Calu3 (cell line): ENCODE results near the gene DIS3. TPM values are rescaled to one million over a fixed set of nuclear protein-coding genes. Genes with fewer than 3 reads are reported as not detected.
"Not testable (repeated sequence)": the region's sequence is repeated elsewhere in the genome, so short reads cannot be mapped to it uniquely, and the experiment has no call there.

Experiments used
- BruUV-seq: library from RNA; stranded (reverse); fragments of 400-500 nt; replicated peaks from 2 replicates; lab custom pipeline; 2021; lab: Mats Ljungman, UMichigan
- CTCF ChIA-PET: fragments of 300-600 bp; sonication (Branson Sonifier 250); formaldehyde crosslinking; loops from one replicate; lab custom pipeline; 2022; ENCODE audit warnings: antibody characterized with exemption; lab: Charles Lee
- DNase-seq: peaks from one replicate; pipeline ENCODE4 v3.0.0; 2022
- H3K27ac Mint-ChIP-seq: one replicate; pipeline ENCODE4 v1.8.0; 2022; ENCODE audit warnings: mixed read lengths; ENCODE audit not compliant: unreplicated experiment
- H3K27me3 Mint-ChIP-seq: one replicate; pipeline ENCODE4 v1.8.0; 2022; ENCODE audit warnings: mixed read lengths; ENCODE audit not compliant: unreplicated experiment
- H3K36me3 Mint-ChIP-seq: one replicate; pipeline ENCODE4 v1.8.0; 2022; ENCODE audit warnings: mild to moderate bottlenecking, moderate library complexity, mixed read lengths; ENCODE audit not compliant: insufficient read depth, unreplicated experiment
- H3K4me1 Mint-ChIP-seq: one replicate; pipeline ENCODE4 v1.8.0; 2022; ENCODE audit warnings: mild to moderate bottlenecking, low read depth, mixed read lengths; ENCODE audit not compliant: unreplicated experiment
- H3K4me3 Mint-ChIP-seq: one replicate; pipeline ENCODE4 v1.8.0; 2022; ENCODE audit warnings: mild to moderate bottlenecking, low read depth, moderate library complexity, mixed read lengths; ENCODE audit not compliant: unreplicated experiment
- H3K9me3 Mint-ChIP-seq: one replicate; pipeline ENCODE4 v1.8.0; 2022; ENCODE audit warnings: low read depth, mixed read lengths; ENCODE audit not compliant: unreplicated experiment
- CTCF ChIP-seq: fragments of 200-600 bp; IDR thresholded peaks from one replicate; pipeline ENCODE4 v1.8.0; 2022; ENCODE audit warnings: antibody characterized with exemption; ENCODE audit not compliant: unreplicated experiment
- intact Hi-C: fragments of 100-400 bp; cut with micrococcal nuclease; formaldehyde crosslinking; loops from one replicate; pipeline ENCODE4 v1.10.0; 2022; ENCODE audit not compliant: unreplicated experiment
- total RNA-seq: library from RNA; stranded (reverse); gene quantifications from 2 replicates; pipeline ENCODE4 v1.2.3, GENCODE V29; 2022

Gene DIS3
- total RNA-seq, 1 experiment from 2014 or later = 16.5 TPM

GRCh38 chr13:72820156-72820897 is 38.6 kb upstream of the DIS3 start:
- H3K27me3 Mint-ChIP-seq = no peaks in the 10 kb centered on the region
- TF ChIP-seq CTCF = no peak
- DNase-seq = no peak
- no peak overlapping the region for H3K4me3 Mint-ChIP-seq
- no TSS peak for BruUV-seq
- H3K9me3 Mint-ChIP-seq = no peaks in the 10 kb centered on the region
- CTCF ChIA-PET = no interaction called here
- H3K4me1 Mint-ChIP-seq = no peaks in the 10 kb centered on the region
- H3K36me3 Mint-ChIP-seq = no peaks in the 10 kb centered on the region
- no peak overlapping the region for H3K27ac Mint-ChIP-seq
- intact Hi-C loops = no loop called here

GRCh38 chr13:72808917-72809500 is 27.3 kb upstream of the DIS3 start:
- no peak for DNase-seq
- Mint-ChIP-seq H3K36me3 (no peaks in the 10 kb centered on the region), H3K4me3 (no peak overlapping the region), H3K27ac (no peak overlapping the region), H3K27me3 (no peaks in the 10 kb centered on the region), H3K9me3 (no peaks in the 10 kb centered on the region), H3K4me1 (no peaks in the 10 kb centered on the region)
- BruUV-seq = no TSS peak
- CTCF ChIA-PET = interaction anchor here (0.6 kb wide), 2 partner anchors 31 to 490 kb away, joined by 4 to 8 read pairs; no protein-coding TSS in a partner anchor
- intact Hi-C loops = no loop called here
- TF ChIP-seq CTCF = no peak

GRCh38 chr13:72806514-72806913 is 24.8 kb upstream of the DIS3 start:
- H3K9me3 Mint-ChIP-seq, CTCF ChIA-PET: not testable (repeated sequence)

GRCh38 chr13:72805676-72806346 is 24.1 kb upstream of the DIS3 start:
- CTCF ChIA-PET = no interaction called here
- Mint-ChIP-seq H3K27me3 (no peaks in the 10 kb centered on the region), H3K9me3 (no peaks in the 10 kb centered on the region), H3K4me1 (peaks cover 10% of the 10 kb centered on the region), H3K36me3 (peaks cover 2% of the 10 kb centered on the region), H3K27ac (no peak overlapping the region), H3K4me3 (no peak overlapping the region)
- no peak for TF ChIP-seq CTCF
- DNase-seq = no peak
- intact Hi-C loops = no loop called here
- no TSS peak for BruUV-seq

More at GRCh38 chr13:72806514-72806913, 24.8 kb upstream of the DIS3 start:
- BruUV-seq, H3K27me3 Mint-ChIP-seq, DNase-seq, H3K27ac Mint-ChIP-seq, H3K4me3 Mint-ChIP-seq, intact Hi-C loops, H3K36me3 Mint-ChIP-seq: not testable (repeated sequence)
- peaks cover 10% of the 10 kb centered on the region for H3K4me1 Mint-ChIP-seq
